Erythroblast (primary cell): ENCODE results near the gene AP1B1.

ENCODE experiments used
- GATA1 ChIP-seq: IDR thresholded peaks from 2 replicates; pipeline ENCODE4 v1.6.1; 2011; ENCODE audit warnings: low read depth, mild to moderate bottlenecking, control low read depth, low read length, moderate library complexity
- POLR2A ChIP-seq: IDR thresholded peaks from 2 replicates; pipeline ENCODE4 v1.6.1; 2011; ENCODE audit warnings: mild to moderate bottlenecking, low read length

DNA sequence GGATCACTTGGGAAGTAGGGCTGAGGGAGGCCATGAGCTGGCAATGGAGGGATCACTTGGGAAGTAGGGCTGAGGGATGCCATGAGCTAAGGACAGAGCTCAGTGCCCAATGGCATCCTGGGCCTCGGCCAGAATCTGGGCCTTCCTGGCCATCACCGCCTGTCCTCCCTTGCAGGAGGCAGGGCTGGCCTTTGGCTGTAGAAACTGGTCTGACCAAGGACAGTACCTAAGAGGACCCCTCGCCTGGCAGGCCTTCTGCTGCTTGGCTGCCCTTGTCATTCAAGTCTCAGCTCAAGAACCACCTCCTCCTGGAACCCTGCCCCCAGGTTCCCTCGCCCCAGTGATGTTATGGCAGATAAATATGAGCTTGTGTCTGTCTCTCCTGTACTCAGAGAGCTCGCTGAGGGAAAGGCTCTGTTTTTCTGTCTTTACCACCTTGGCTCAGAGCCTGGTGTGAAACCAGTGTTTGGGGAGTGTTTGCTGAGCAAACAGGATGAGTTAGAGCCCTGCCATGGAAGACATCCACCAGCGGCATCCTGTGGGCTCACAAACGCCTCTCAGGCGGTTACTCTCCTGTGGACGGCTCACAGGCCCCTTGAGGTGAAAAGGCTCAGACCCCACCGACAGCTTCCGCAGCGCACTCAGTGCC is 53.5 kb downstream of the AP1B1 start:
- no peak for TF ChIP-seq POLR2A
- no peak for TF ChIP-seq GATA1
